Stomach (tissue), 9 donors: ENCODE results near the gene HDGFL2. TPM values are rescaled to one million over a fixed set of nuclear protein-coding genes. Genes with fewer than 3 reads are reported as not detected.

ENCODE experiments used
- DNase-seq, 2 donors: peaks; one replicate each; pipeline versions ENCODE4 v3.0.0 to v3.0.0-alpha.2; 2013 to 2019
- H3K27ac ChIP-seq, 5 donors: fragments of 200-600 bp in 4 of 5; sonication (generic) in 4 of 5; one replicate each; pipeline ENCODE4 v1.5.1; 2013 to 2019; ENCODE audit warnings: mild to moderate bottlenecking in 1 of 5, moderate library complexity in 1 of 5
- H3K27me3 ChIP-seq, 3 donors: fragments of 200-600 bp; sonication (generic); one replicate each; pipeline ENCODE4 v1.5.1; 2017 to 2019; ENCODE audit warnings: mixed run types in 1 of 3
- H3K36me3 ChIP-seq, 4 donors: fragments of 200-600 bp; sonication (generic); 1 replicate in 3 of 4; 2 replicates in 1 of 4; pipeline ENCODE4 v1.5.1; 2016 to 2019
- H3K4me1 ChIP-seq, 4 donors: fragments of 200-600 bp; sonication (generic); one replicate each; pipeline ENCODE4 v1.5.1; 2016 to 2019
- H3K4me3 ChIP-seq, 4 donors: fragments of 200-600 bp; sonication (generic) in 3 of 4; one replicate each; pipeline ENCODE4 v1.5.1; 2016 to 2019; ENCODE audit warnings: mild to moderate bottlenecking in 1 of 4
- H3K9me3 ChIP-seq, 4 donors: fragments of 200-600 bp; sonication (generic); one replicate each; pipeline ENCODE4 v1.5.1; 2016 to 2019
- CTCF ChIP-seq, 7 experiments: fragments of 450-650 bp in 4 of 7; fragments of 200-600 bp in 3 of 7; sonication (generic) in 3 of 7; IDR thresholded peaks; one replicate each; pipeline ENCODE4 v1.5.1; 2016 to 2019; ENCODE audit warnings: antibody characterized with exemption in 7 of 7, control low read depth in 2 of 7, mild to moderate bottlenecking in 1 of 7
- EP300 ChIP-seq: sonication (generic); formaldehyde crosslinking; IDR thresholded peaks from one replicate; pipeline ENCODE4 v1.6.1; 2017; ENCODE audit warnings: antibody characterized with exemption
- POLR2A ChIP-seq, 4 donors: fragments of 450-650 bp; IDR thresholded peaks; one replicate each; pipeline ENCODE4 v1.6.1; 2016; ENCODE audit warnings: antibody characterized with exemption in 4 of 4, control low read depth in 2 of 4, mild to moderate bottlenecking in 1 of 4, moderate library complexity in 1 of 4
- POLR2AphosphoS5 ChIP-seq, 3 donors: sonication (generic); formaldehyde crosslinking; IDR thresholded peaks; one replicate each; pipeline ENCODE4 v1.6.1; 2016; ENCODE audit warnings: antibody characterized with exemption in 3 of 3
- WGBS, 5 donors: extraction: QIAGEN DNeasy Blood & Tissue Kit in 3 of 5; methylation state at CpG; one replicate each; pipeline versions ENCODE4 v1.1.5 to v1.1.7; 2013 to 2018; 5-methylcytosine and 5-hydroxymethylcytosine counted together
- intact Hi-C: fragments of 100-400 bp; cut with DNase I; formaldehyde crosslinking; loops from one replicate; pipeline ENCODE4 v1.15.1; 2023; ENCODE audit warnings: low total_unique reads
- polyA plus RNA-seq, 3 donors: library from polyadenylated mRNA; stranded (reverse); fragments of 200-250 nt; gene quantifications; one replicate each; pipeline ENCODE4 v1.2.3, GENCODE V29; 2013
- total RNA-seq, 5 donors: library from RNA; depleted of rRNA; stranded (reverse); fragments of >200 nt; gene quantifications; one replicate each; pipeline versions ENCODE4 v1.1.0 to v1.2.3, GENCODE V29; 2014 to 2016
- donor health status: healthy with polysubstance abuse.
- donor health status: Bipolar disorder and iron deficiency.
- donor health status: healthy.

The HDGFL2 gene
- total and polyA plus RNA-seq, 8 donors: 25.5 to 127 (median 35.0) TPM

DNA sequence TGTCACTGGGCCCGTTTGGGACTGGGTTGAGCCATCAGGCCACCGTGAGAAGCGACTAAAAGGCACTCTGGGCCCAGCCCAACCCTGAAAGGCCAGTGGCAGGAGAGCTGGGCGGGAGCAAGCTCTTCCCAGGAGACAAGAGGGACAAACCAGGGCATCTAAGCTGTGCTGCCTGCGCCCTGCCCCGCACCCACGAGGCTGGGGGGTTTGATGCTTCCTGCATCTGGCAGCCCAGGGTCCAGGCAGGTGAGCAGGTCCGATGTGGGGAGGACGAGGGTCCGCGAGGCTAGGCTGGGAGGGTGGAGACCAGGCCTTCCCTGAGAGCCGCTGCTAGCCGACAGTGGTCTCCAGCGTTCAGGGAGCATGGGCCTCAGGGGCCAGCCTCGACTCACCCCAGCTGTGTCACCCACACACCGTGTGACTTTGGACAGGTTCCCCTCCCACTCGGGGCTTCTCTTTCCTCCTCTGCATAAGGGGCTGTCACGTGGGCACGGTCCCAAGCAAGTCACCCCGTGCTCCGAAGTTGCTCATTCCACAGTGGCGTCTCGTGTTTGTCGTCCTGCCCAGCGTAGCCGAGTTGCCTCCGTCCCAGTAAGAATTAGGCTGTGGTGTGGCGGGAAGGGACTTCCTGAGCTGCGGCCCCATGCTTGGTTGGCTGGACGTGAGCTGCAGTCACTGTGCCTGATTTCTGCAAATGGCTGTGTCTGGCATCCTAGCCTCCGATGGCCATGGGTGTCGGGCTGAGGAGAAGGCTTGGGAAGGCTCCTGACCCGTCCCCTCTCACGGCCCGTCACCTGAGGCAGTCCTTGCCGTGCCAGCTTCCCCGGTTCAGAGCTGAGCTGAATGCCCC lies 30.4 kb downstream of the HDGFL2 start:
- H3K4me1 ChIP-seq: peaks cover 0 to 5% (median 0%) of the 10 kb centered on the region in 4 donors
- WGBS, 5 donors: 86 to 90% (median 88%) methylated on average over 22 to 37 of the region's 37 CpGs
- TF ChIP-seq EP300 (no peak), POLR2AphosphoS5 (IDR thresholded peaks at IDR 0.05) (no peak), CTCF (IDR thresholded peaks at IDR 0.05) (no peak), POLR2A (IDR thresholded peaks at IDR 0.05) (no peak)
- H3K27me3 ChIP-seq: no peaks in the 10 kb centered on the region
- intact Hi-C loops: no loop called here
- H3K36me3 ChIP-seq: peaks cover 39 to 100% (median 97%) of the 10 kb centered on the region in 4 donors
- no peak overlapping the region for H3K4me3 ChIP-seq
- H3K27ac ChIP-seq: peak overlapping the region in 1 of 5 donors; percentile 27
- H3K9me3 ChIP-seq: no peaks in the 10 kb centered on the region
- no peak for DNase-seq

GRCh38 chr19:4503132-4503824 lies 31.2 kb downstream of the HDGFL2 start:
- Histone ChIP-seq H3K9me3 (no peaks in the 10 kb centered on the region), H3K27me3 (no peaks in the 10 kb centered on the region), H3K4me3 (no peak overlapping the region), H3K36me3 (peaks cover 31 to 97% (median 90%) of the 10 kb centered on the region in 4 donors), H3K4me1 (peaks cover 0 to 5% (median 0%) of the 10 kb centered on the region in 4 donors), H3K27ac (peak overlapping the region in 1 of 5 donors; percentile 27)
- 74 to 92% (median 90%) methylated on average over 4 to 25 of the region's 25 CpGs for WGBS, 5 donors
- DNase-seq: no peak
- intact Hi-C loops: no loop called here
- no peak for TF ChIP-seq EP300
- no peak for TF ChIP-seq POLR2AphosphoS5 (IDR thresholded peaks at IDR 0.05)
- no peak for TF ChIP-seq CTCF (IDR thresholded peaks at IDR 0.05)
- no peak for TF ChIP-seq POLR2A (IDR thresholded peaks at IDR 0.05)

DNA sequence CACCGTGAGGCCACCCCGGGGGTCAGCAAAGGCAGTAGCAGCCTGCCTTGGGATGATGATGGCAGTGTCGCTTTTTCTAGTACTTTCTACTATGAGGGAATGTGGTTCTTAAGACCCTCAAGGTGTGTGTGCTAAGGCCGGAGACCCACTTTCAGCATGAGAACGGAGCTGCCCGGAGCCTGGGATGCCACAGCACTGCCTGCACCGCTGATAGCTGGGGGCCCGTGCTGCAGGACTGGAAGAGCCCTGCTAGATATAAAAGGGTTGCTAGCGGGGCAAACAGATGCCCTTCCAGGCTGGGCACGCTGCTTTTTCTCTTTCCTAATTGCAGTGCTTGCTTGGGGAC lies 31.7 kb downstream of the HDGFL2 start:
- Histone ChIP-seq H3K27me3 (no peaks in the 10 kb centered on the region), H3K4me3 (no peak overlapping the region), H3K4me1 (peaks cover 0 to 5% (median 0%) of the 10 kb centered on the region in 4 donors), H3K27ac (no peak overlapping the region), H3K36me3 (peaks cover 28 to 97% (median 87%) of the 10 kb centered on the region in 4 donors), H3K9me3 (no peaks in the 10 kb centered on the region)
- TF ChIP-seq POLR2AphosphoS5 (IDR thresholded peaks at IDR 0.05): no peak
- TF ChIP-seq CTCF (IDR thresholded peaks at IDR 0.05): no peak
- no peak for TF ChIP-seq POLR2A (IDR thresholded peaks at IDR 0.05)
- TF ChIP-seq EP300: no peak
- DNase-seq: no peak
- intact Hi-C loops: no loop called here
- WGBS, 5 donors: 84 to 93% (median 89%) methylated on average over 7 to 10 of the region's 10 CpGs

DNA sequence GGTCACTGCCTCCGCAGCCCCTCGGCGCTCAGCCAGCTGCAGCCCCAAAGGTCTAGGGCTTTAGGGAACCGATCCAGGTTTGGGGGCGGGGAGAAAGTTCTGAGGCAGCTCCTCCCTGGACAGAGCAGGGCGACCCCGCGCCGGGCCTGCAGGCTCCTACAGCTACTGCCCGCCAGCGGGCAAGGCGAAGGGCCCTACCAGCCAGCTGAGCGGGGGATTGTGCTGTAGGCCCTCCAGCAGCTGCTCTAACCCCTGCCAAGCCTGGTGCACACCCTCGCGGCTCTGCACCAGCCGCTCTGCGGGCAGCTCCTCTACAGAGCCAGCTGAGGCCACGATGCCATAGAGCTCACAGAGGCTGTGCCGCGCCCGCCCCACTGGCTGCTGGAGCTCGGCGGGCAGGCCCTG lies 32.2 kb downstream of the HDGFL2 start:
- no peak overlapping the region for H3K27ac ChIP-seq
- TF ChIP-seq EP300: no peak
- TF ChIP-seq POLR2AphosphoS5 (IDR thresholded peaks at IDR 0.05): no peak
- TF ChIP-seq POLR2A (IDR thresholded peaks at IDR 0.05): no peak
- TF ChIP-seq CTCF (IDR thresholded peaks at IDR 0.05): no peak
- H3K27me3 ChIP-seq: no peaks in the 10 kb centered on the region
- H3K9me3 ChIP-seq: no peaks in the 10 kb centered on the region
- H3K4me1 ChIP-seq: peaks cover 0 to 5% (median 0%) of the 10 kb centered on the region in 4 donors
- WGBS, 5 donors: 82 to 92% (median 87%) methylated on average over 15 to 23 of the region's 23 CpGs
- H3K36me3 ChIP-seq: peaks cover 23 to 92% (median 82%) of the 10 kb centered on the region in 4 donors
- DNase-seq: no peak
- no peak overlapping the region for H3K4me3 ChIP-seq
- intact Hi-C loops: no loop called here
